A673 (cell line): ENCODE measurements around the gene ISG15.

ENCODE experiments used
- CTCF ChIP-seq: fragments of 300-800, 200-600 bp; sonication (generic); conservative IDR thresholded peaks from 2 replicates; pipeline ENCODE4 v1.5.1; 2017; ENCODE audit warnings: low read depth, mild to moderate bottlenecking, antibody characterized with exemption, low read length, moderate library complexity, mixed read lengths
- EZH2 ChIP-seq: fragments of 200-600 bp; sonication (generic); IDR thresholded peaks from 2 replicates; pipeline ENCODE4 v1.6.1; 2017; ENCODE audit warnings: borderline replicate concordance, low read depth, mild to moderate bottlenecking, mixed read lengths, antibody characterized with exemption, low read length; ENCODE audit not compliant: poor library complexity, severe bottlenecking

- TF ChIP-seq CTCF (peak; percentile 87), EZH2 (no peak)
These were observed 29.4 kb upstream of the ISG15 start for GRCh38 chr1:983798-984475.
